T1000 (cell line): Measurements from ENCODE around the gene TMOD4.

Experiments used
- DNase-seq: peaks from one replicate; lab custom pipeline; 2025; ENCODE audit warnings: mixed read lengths; lab: John Stamatoyannopoulos, UW

Gene TMOD4

GRCh38 chr1:151142411-151143056 lies 33.2 kb downstream of the TMOD4 start:
- DNase-seq: no peak

GRCh38 chr1:151137789-151138188 lies 38.0 kb downstream of the TMOD4 start:
- no peak for DNase-seq

- DNase-seq: no peak
Observed at GRCh38 chr1:151135433-151136385, 40.1 kb downstream of the TMOD4 start.

- no peak for DNase-seq
Observed at GRCh38 chr1:151134991-151135390, 40.8 kb downstream of the TMOD4 start.

GRCh38 chr1:151134396-151134795 lies 41.4 kb downstream of the TMOD4 start:
- DNase-seq: no peak

- DNase-seq: no peak
Observed at GRCh38 chr1:151133018-151133806, 42.6 kb downstream of the TMOD4 start.

- no peak for DNase-seq
Observed at GRCh38 chr1:151132335-151133017, 43.3 kb downstream of the TMOD4 start.

GRCh38 chr1:151131701-151132334 lies 44.0 kb downstream of the TMOD4 start:
- DNase-seq: no peak

GRCh38 chr1:151130987-151131586 lies 44.7 kb downstream of the TMOD4 start:
- DNase-seq: no peak

- DNase-seq: no peak
Observed at GRCh38 chr1:151128800-151129199, 47.0 kb downstream of the TMOD4 start.

- no peak for DNase-seq
Observed at GRCh38 chr1:151124763-151125403, 50.9 kb downstream of the TMOD4 start.
